Endodermal cell (in vitro differentiated cells): ENCODE measurements around the gene TMEM183A. TPM values are rescaled to one million over a fixed set of nuclear protein-coding genes. Genes with fewer than 3 reads are reported as not detected.

ENCODE experiments used
- DNase-seq: peaks from one replicate; pipeline ENCODE4 v3.0.0-alpha.2; 2017
- H3K27ac ChIP-seq: 2 replicates; pipeline ENCODE4 v1.5.1; 2013; ENCODE audit warnings: mild to moderate bottlenecking, low read depth, low read length, moderate library complexity
- H3K27me3 ChIP-seq: 2 replicates; pipeline ENCODE4 v1.6.1; 2013; ENCODE audit warnings: mild to moderate bottlenecking, low read length, moderate library complexity; ENCODE audit not compliant: insufficient read depth, control insufficient read depth, poor library complexity, severe bottlenecking
- H3K36me3 ChIP-seq: 2 replicates; pipeline ENCODE4 v1.7.0; 2013; ENCODE audit warnings: mild to moderate bottlenecking, low read length, moderate library complexity; ENCODE audit not compliant: control insufficient read depth, insufficient read depth
- H3K4me1 ChIP-seq: one replicate; pipeline ENCODE4 v1.7.0; 2013; ENCODE audit warnings: low read length; ENCODE audit not compliant: control insufficient read depth, insufficient read depth
- H3K4me3 ChIP-seq: 2 replicates; pipeline ENCODE4 v1.5.1; 2013; ENCODE audit warnings: mild to moderate bottlenecking, low read length, moderate library complexity
- H3K9ac ChIP-seq: 2 replicates; pipeline ENCODE4 v1.6.1; 2013; ENCODE audit warnings: mild to moderate bottlenecking, low read length, moderate library complexity; ENCODE audit not compliant: poor library complexity, severe bottlenecking; ENCODE audit errors: extremely low read depth
- H3K9me3 ChIP-seq: 2 replicates; pipeline ENCODE4 v1.6.1; 2013; ENCODE audit warnings: mild to moderate bottlenecking, low read length, moderate library complexity; ENCODE audit not compliant: control insufficient read depth
- H3K27ac Mint-ChIP-seq: 2 replicates; pipeline ENCODE4 v1.8.0; 2020; ENCODE audit warnings: mixed read lengths
- H3K27me3 Mint-ChIP-seq: 2 replicates; pipeline ENCODE4 v1.8.0; 2021; ENCODE audit warnings: mild to moderate bottlenecking, mixed read lengths; ENCODE audit not compliant: insufficient read depth
- H3K36me3 Mint-ChIP-seq: 2 replicates; pipeline ENCODE4 v1.8.0; 2020; ENCODE audit warnings: low read depth, mixed read lengths
- H3K4me1 Mint-ChIP-seq: 2 replicates; pipeline ENCODE4 v1.8.0; 2020; ENCODE audit warnings: mixed read lengths
- H3K4me3 Mint-ChIP-seq: 2 replicates; pipeline ENCODE4 v1.8.0; 2020; ENCODE audit warnings: mild to moderate bottlenecking, moderate library complexity, mixed read lengths
- H3K9me3 Mint-ChIP-seq: 2 replicates; pipeline ENCODE4 v1.8.0; 2020; ENCODE audit warnings: mild to moderate bottlenecking, mixed read lengths
- CTCF ChIP-seq: fragments of 200-600 bp; sonication (generic); conservative IDR thresholded peaks from 2 replicates; pipeline ENCODE4 v1.5.0; 2021; ENCODE audit warnings: antibody characterized with exemption, mild to moderate bottlenecking
- WGBS, 2 experiments: methylation state at CpG; one replicate each; pipeline versions ENCODE4 v1.1.5 to v1.1.7; 2013; ENCODE audit warnings: missing lambda C conversion rate in 2 of 2, mixed read lengths in 1 of 2; ENCODE audit not compliant: insufficient coverage in 1 of 2, insufficient read length in 1 of 2; 5-methylcytosine and 5-hydroxymethylcytosine counted together
- total RNA-seq, 2 donors: library from RNA; stranded (reverse); fragmentation: NEBNext Ultra II Directional in 1 of 2; extraction: Animal tissue kit (Norgen Biotek cat#: 25700) in 1 of 2; gene quantifications; 2 replicates in 1 of 2; 3 replicates in 1 of 2; pipeline ENCODE4 v1.2.1, GENCODE V29; 2021

The TMEM183A gene
- total RNA-seq, 2 donors from 2014 or later = 88.9 to 89.7 TPM

DNA sequence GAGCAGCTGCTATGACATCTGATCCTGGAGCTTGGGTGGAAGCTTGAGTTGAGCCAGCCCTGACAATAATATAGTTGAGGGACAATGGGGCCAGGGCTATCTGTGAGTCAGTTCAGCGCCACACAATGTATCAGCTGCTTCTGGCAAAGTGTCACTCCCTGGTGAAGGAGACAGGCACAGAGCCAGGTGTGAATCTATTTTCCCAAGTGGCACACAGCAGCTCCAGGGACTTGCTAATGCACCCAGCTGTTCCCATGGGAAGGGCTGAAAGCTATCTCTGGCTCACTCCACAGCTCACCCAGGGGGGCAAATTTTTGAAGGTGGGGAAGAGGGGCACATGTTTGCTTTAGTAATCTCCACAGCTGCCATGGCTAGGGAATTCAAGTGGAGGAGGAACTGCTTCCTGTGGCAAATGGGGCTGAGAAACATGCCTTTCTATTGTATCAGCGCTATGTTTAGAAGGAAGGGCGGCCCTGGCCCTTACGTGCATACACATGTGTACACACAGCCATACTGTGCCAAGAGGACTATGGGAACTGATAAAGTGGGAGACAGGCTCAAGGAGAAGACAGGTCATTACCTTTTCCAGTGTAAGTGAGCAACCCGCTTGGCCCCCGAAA, 42.3 kb upstream of the TMEM183A start:
- no peak for TF ChIP-seq CTCF
- peak overlapping the region; percentile 26 for H3K27ac ChIP-seq
- peaks cover 33% of the 10 kb centered on the region for H3K36me3 ChIP-seq
- 86 to 96% methylated on average over 4 to 6 of the region's 6 CpGs for WGBS, 2 experiments
- H3K9ac ChIP-seq = peak overlapping the region; percentile 56
- H3K36me3 Mint-ChIP-seq = peaks cover 12% of the 10 kb centered on the region
- no peaks in the 10 kb centered on the region for H3K27me3 Mint-ChIP-seq
- H3K4me3 Mint-ChIP-seq = peak overlapping the region; percentile 79
- H3K9me3 ChIP-seq = no peaks in the 10 kb centered on the region
- no peaks in the 10 kb centered on the region for H3K9me3 Mint-ChIP-seq
- H3K27me3 ChIP-seq = no peaks in the 10 kb centered on the region
- peaks cover 14% of the 10 kb centered on the region for H3K4me1 ChIP-seq
- DNase-seq = peak; percentile 81
- peak overlapping the region; percentile 81 for H3K27ac Mint-ChIP-seq
- H3K4me3 ChIP-seq = peak overlapping the region; percentile 94
- peaks cover 36% of the 10 kb centered on the region for H3K4me1 Mint-ChIP-seq

DNA sequence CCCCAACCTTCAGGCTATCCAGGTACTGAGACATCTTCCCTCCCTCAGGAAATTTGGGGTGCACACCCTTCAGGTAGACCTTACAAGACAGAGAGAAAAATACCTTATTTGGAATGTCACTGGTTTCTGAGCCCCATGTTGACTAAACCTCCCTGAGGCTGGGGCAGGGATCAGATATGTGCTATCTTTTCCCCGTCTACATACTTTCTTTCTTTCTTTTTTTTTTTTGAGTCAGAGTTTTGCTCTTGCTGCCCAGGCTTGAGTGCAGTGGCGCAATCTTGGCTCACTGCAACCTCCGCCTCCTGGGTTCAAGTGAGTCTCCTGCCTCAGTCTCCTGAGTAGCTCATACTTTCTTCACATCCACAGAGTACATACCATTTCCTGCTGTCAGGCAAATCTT, 41.8 kb upstream of the TMEM183A start:
- no peak for TF ChIP-seq CTCF
- Mint-ChIP-seq H3K27me3 (no peaks in the 10 kb centered on the region), H3K36me3 (peaks cover 12% of the 10 kb centered on the region), H3K4me3 (peak overlapping the region; percentile 79), H3K4me1 (peaks cover 36% of the 10 kb centered on the region), H3K27ac (peak overlapping the region; percentile 81), H3K9me3 (no peaks in the 10 kb centered on the region)
- DNase-seq = no peak
- WGBS, 2 experiments = 79 to 86% methylated on average over 3 of the region's 3 CpGs
- no peaks in the 10 kb centered on the region for H3K27me3 ChIP-seq
- H3K4me3 ChIP-seq = peak overlapping the region; percentile 94
- peak overlapping the region; percentile 26 for H3K27ac ChIP-seq
- H3K9me3 ChIP-seq = no peaks in the 10 kb centered on the region
- H3K4me1 ChIP-seq = peaks cover 14% of the 10 kb centered on the region
- peaks cover 33% of the 10 kb centered on the region for H3K36me3 ChIP-seq
- H3K9ac ChIP-seq = peak overlapping the region; percentile 56

- H3K27me3 ChIP-seq = no peaks in the 10 kb centered on the region
- Mint-ChIP-seq H3K27ac (no peak overlapping the region), H3K9me3 (no peaks in the 10 kb centered on the region), H3K27me3 (no peaks in the 10 kb centered on the region), H3K4me3 (peak overlapping the region; percentile 79), H3K4me1 (peaks cover 36% of the 10 kb centered on the region), H3K36me3 (peaks cover 7% of the 10 kb centered on the region)
- H3K9ac ChIP-seq = peak overlapping the region; percentile 71
- 49 to 57% methylated on average over 10 to 18 of the region's 18 CpGs for WGBS, 2 experiments
- no peak overlapping the region for H3K27ac ChIP-seq
- H3K36me3 ChIP-seq = peaks cover 33% of the 10 kb centered on the region
- peak overlapping the region; percentile 94 for H3K4me3 ChIP-seq
- no peak for DNase-seq
- H3K9me3 ChIP-seq = no peaks in the 10 kb centered on the region
- no peak for TF ChIP-seq CTCF
- H3K4me1 ChIP-seq = peaks cover 14% of the 10 kb centered on the region
Observed at GRCh38 chr1:202966006-202966898, 40.9 kb upstream of the TMEM183A start.
